GM18502 (cell line): ENCODE results near the gene HS3ST6.
"Not testable (repeated sequence)": the region's sequence is repeated elsewhere in the genome, so short reads cannot be mapped to it uniquely, and the experiment has no call there.

Experiments
- ATAC-seq: cut with Tn5 transposase; IDR thresholded peaks from one replicate; pipeline ENCODE4 v1.9.1; 2021; ENCODE audit warnings: mild to moderate bottlenecking; ENCODE audit not compliant: unreplicated experiment, poor library complexity

Gene HS3ST6

DNA sequence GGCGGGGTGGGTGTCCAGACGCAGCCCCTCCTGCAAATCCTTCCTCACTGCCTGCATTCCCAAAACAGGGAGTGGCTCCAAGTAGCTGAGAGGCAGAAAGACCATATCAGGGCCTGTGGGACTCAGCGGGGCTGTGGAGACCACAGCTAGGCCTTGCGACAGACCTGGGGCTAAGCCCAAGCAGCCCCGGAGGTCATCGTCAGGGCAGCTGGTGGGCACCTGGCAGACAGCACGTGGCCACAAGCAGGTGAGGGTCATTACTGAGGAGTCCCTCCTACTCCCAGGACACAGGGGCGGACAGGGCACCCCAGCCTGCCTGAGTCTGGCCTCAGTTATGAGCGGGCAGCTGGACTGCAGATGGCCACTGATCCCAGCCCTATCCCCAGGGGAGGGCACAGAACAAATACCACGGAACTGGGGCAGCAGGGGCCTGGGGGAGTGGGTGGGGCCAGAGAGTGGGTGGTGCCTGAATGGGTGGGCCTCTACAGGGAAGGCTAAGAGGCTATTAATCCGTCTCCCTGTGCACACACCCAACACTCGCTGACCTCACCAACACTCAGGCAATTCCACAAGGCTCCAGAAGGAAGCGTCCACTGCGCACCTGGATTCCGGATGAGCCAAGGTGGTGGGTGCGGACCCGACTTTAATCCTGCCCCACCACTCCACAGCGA is 8.5 kb downstream of the HS3ST6 start:
- no peak for ATAC-seq

DNA sequence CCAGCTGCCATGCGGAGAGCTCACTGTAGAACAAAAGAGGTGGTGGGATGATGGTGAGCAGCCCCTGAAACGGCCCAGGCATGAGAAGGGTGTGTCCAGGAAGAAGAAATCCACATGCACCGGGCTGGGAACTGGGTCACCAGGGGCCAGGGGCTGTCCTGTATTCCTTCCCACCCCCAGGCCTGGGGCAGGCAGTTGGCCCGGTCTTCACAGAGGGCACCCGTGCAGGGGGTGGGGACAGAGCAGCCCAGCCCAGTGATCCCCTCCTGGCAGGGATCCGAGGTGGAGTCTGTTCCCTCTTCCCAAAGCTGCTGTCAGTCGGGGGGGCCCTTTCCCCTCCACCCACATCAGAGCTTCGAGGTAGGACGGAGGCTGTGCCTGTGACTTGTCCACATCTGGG is 9.2 kb downstream of the HS3ST6 start:
- no peak for ATAC-seq

- no peak for ATAC-seq
Measured at GRCh38 chr16:1908184-1908583, 10.0 kb downstream of the HS3ST6 start.

DNA sequence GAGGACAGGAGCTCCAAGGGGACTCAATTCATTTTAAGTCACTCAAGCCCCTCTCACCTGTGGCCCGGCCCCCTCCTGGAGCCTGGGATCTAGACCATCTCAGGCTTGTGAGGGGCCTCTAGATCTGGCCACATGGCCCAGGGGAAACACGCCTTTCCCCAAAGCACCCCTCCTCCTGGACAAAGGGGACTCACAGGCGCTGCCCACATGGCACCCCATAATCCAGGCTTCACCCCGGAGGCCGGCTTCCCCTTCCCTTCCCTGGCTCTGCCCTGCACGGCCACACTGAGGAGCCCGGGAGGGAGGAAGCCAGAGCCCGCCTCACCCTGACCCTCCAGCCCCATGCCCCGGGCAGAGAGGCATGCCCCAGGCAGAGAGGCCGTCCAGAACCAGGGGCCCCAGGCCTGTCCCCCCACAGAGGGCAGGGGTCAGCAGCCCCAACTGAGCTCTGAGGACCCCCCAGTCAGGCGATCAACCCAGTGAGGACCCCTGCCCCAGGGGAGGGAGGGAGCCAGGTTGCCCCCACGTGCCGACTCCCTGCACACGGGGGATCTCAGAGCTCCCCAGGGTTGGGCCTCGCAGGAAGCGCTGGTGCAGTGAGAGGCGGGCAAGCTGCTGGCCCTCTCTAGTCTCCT is 10.9 kb downstream of the HS3ST6 start:
- no peak for ATAC-seq

DNA sequence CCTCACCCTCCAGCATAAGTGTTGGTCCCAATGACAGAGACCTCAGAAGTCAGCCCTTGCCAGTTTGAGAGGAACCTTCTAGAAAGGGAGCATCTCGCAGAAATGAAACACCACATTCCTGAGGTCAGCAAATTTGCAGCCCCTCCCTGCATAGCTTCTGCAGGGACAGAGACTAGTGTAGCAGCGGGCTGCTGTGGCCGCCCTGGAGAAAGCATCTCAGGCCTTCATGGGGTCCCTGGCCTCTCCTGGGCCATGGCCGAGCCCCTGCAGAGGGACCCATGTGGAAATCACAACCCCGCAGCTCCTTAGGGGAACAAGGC is 11.4 kb downstream of the HS3ST6 start:
- ATAC-seq = no peak

- ATAC-seq = no peak
Measured at GRCh38 chr16:1906055-1906845, 12.0 kb downstream of the HS3ST6 start.

DNA sequence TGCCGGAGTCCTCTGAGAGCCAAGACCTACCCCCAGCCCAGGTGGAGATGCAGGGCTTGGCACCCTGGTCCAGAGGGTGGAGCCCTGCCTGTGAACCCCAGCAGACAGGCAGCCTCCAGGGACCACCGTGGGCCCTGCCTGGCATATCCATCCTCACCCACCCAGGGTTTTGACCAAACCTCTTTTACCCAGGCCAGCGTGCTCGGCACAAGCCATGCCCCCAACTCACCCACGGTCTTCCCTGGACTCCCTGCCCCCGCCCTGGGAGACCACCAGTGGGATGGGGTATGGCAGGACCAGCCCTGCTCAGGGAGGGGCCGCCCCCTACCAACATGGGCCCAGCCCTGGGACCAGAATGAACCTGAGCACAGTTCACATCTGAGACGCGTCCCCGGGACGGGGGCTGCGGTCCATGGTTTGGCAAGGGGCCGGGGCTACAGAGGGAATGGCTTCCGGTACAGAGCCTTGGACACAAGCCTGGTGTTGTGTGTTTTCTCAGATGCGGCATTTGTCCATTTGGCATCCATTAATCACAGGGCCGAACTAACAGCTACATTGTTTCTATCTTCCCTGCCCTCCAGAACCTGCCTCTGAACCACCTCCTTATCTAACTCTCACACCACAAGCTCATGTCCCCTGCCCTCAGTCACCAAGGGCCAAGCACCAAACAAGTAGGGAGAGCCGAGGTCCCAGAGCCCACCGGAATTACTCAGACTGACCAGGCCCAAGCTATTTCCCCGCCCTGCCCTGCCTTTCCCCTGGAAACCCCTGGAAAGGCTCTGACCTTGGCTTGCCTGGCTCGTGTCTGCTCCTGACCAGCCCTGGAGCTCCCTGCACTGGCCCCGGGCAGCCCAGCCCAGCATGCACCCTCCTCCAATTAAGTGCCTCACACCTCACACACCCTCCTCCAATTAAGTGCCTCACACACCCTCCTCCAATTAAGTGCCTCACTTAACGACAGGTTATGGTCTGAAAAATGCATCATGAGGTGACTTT is 14.1 kb downstream of the HS3ST6 start:
- no peak for ATAC-seq

DNA sequence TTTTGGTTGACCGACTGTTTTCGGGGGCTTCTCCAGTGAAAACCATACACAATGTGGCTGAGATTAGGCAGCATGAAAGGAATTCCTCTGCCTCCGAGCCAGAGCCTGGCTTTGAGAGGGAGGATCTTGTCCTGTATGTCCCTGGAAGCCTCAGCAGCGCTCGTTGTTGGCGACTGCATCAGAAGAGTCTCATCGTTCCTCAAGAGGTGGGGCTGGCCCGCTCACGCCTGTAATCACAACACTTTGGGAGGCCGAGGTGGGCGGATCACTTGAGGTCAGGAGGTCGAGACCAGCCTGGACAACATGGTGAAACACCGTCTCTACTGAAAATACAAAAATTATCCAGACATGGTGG is 15.0 kb downstream of the HS3ST6 start:
- ATAC-seq = no peak

DNA sequence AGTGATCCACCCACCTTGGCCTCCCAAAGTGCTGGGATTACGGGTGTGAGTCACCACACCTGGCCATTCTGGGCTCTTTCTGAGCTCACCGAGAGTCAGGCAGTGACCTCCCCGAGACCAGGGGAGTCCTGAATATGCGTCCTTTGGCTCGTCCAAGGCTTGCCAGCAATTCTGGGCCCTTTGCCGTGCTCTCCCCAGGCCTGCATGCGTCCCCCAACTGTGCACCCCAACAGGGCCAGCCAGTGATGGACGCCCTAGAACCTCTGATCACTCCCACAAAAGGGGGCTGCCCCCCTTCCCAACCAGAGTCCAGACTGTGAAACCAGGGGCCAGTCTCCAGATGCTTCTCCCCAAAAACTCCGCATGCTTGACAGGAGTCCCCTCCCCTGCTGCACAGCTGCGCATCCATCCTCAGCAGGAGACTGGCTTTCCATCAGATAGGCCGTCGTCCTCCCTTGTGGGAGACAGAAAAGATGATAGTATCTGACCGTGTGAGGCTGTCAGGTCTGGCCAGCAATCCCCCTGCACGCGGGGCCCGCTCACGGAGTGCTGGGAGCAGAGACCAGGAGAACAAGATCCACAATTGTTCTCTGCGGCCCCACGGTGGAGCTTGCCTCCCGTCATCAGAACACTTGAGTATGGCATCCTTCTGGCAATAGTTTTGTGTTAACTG is 15.5 kb downstream of the HS3ST6 start:
- ATAC-seq = no peak

DNA sequence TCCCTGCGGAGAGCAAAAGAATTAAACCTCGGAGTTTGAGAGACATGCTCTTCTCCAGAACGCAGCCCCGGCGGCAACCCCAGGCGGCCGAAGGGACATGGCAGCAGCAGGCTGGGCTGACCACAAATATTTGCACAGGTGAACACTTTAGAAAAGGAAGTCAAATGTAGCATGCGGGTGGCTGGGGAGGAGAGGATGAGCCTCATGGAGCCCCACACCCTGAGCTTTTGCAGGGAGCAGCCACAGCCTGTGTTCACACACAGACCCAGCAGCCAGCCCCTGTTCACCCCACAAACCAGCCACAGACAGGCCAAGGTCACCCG is 17.8 kb downstream of the HS3ST6 start:
- ATAC-seq = no peak

DNA sequence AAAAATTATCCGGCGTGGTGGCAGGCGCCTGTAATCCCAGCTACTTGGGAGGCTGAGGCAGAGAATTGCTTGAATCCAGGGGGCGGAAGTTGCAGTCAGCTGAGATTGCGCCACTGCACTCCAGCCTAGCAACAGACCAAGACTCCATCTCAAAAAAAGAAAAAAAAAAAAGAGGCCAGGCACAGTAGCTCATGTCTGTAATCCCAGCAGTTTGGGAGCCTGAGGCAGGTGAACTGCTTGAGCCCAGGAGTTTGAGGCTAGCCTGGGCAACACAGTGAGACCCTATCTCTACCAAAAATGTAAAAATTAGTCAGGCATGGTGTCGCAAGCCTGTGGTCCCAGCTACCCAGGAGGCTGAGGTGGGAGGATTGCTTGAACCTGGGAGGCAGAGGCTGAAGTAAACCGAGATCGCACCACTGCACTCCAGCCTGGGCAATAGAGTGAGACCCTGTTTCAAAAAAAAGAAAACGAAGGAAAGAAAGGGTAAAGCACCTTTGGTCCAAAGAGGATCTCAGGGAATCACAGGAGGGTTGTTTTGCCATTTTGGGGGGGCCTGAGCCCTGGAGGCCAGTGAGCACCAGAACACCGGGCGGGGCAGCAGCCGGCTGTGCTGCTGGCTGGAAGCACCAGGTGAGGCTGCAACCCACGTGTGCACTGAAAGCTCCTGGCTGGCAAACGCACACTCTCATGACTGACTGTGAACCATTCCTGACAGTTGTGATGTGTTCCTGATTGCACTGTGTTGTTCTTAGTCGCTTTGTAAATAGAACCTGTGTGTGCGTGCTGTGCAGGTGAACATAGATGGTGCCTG is 18.4 kb downstream of the HS3ST6 start:
- ATAC-seq = no peak

DNA sequence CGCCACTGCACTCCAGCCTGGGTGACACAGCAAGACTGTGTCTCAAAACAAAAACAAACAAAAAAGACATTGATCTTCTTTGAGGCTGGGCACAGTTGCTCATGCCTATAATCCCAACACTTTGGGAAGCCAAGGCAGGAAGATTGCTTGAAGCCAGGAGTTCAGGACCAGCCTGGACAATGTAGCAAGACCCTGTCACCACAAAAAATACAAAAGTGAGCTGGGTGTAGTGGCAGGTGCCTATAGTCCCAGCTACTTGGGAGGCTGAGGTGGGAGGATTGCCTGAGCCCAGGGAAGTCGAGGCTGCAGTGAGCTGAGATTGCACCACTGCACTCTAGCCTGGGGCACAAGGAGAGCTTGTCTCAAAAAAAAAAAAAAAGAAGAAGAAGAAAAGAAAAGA is 20.5 kb downstream of the HS3ST6 start:
- not testable (repeated sequence) for ATAC-seq

DNA sequence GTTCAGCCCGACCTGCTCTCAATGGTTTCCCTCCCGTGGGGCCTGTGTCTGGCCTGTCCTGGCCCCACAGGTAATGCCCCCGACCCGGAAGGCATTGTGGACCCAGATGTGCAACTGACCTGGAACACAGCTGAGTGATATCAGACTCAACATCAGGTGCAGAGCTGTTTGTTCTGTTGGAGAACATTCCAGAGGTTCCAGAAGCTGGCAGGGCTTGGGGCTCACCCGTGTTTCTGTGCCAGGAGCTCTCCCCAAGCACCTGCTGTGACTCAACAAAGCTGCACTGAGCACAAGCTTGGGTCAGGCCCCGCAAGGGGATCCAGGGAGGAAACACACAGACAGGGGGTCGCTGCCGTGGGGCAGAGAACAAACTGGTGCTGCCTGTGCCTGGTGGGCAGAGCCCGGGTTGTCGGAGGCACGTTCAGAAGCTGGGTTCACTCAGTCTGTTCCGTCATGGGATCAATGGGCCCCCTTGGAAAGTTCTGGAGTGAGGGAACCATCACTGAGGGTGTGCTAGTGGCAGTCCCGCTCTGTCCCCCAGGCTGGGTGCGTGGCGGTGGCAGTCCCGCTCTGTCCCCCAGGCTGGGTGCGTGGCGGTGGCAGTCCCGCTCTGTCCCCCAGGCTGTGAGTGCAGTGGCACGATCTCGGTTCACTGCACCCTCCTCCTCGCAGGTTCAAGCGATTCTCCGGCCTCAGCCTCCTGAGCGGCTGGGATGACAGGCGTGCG is 22.1 kb downstream of the HS3ST6 start:
- ATAC-seq = no peak

GRCh38 chr16:1895068-1895467 is 23.1 kb downstream of the HS3ST6 start:
- no peak for ATAC-seq

DNA sequence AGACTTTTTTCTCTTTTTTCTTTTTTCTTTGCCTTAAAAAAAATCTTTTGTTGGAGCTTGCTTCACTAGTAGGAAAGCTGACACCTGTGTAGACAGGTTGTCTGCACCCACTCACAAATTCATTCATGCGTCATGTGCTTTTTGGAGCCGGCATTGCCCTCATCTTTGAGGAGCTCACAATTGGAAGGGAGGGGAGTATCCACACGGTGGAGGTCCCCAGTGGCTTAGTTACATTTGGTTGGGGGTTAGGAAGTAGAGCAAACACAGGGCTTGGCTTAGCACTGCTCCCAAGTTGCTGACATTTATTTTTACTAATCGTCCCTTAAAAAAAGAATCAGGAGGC is 27.5 kb downstream of the HS3ST6 start:
- no peak for ATAC-seq

DNA sequence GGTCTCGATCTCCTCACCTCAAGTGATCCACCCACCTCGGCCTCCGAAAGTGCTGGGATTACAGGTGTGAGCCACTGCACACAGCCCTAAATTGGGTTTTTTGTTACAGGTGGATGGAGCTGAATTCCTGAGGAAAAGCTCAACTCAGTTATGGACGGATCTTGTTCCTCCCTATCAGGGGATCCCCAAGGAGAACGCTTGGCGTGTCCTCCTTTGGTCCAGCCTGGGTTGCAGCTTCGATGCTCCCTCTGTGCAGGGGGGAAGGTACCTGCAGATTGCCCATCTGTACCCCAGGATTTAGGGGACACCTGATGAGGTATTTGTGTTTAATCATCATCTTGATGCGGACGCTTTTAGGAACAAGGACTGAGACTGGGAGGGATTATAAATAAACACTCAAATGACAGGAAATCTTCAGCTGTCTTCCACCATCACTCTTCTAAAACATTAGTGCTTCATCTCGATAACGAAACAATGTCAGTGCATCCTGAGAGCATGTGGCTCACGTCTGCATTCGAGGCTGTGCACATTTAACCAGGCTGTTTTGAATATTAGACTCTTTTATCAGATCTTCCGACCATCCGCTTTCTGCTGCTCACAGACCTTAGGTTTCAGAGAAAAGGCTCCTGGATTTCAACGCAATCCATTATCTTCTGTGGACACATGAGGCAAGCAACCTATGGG is 28.0 kb downstream of the HS3ST6 start:
- no peak for ATAC-seq

GRCh38 chr16:1887711-1888354 is 30.4 kb downstream of the HS3ST6 start:
- ATAC-seq = no peak

GRCh38 chr16:1884889-1885288 is 33.3 kb downstream of the HS3ST6 start:
- ATAC-seq = no peak
